ENCODE data around the gene PTOV1. TPM values are rescaled to one million over a fixed set of nuclear protein-coding genes. Genes with fewer than 3 reads are reported as not detected.

Gene PTOV1
- total RNA-seq, 3 donors from 2014 or later: 92.8 to 171 (median 107) TPM

- intact Hi-C loops (cut with DNase I, micrococcal nuclease): no loop called here
- TF ChIP-seq, protein P1, sequence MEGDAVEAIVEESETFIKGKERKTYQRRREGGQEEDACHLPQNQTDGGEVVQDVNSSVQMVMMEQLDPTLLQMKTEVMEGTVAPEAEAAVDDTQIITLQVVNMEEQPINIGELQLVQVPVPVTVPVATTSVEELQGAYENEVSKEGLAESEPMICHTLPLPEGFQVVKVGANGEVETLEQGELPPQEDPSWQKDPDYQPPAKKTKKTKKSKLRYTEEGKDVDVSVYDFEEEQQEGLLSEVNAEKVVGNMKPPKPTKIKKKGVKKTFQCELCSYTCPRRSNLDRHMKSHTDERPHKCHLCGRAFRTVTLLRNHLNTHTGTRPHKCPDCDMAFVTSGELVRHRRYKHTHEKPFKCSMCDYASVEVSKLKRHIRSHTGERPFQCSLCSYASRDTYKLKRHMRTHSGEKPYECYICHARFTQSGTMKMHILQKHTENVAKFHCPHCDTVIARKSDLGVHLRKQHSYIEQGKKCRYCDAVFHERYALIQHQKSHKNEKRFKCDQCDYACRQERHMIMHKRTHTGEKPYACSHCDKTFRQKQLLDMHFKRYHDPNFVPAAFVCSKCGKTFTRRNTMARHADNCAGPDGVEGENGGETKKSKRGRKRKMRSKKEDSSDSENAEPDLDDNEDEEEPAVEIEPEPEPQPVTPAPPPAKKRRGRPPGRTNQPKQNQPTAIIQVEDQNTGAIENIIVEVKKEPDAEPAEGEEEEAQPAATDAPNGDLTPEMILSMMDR (IDR thresholded peaks at IDR 0.05): no peak
- Histone ChIP-seq H3K9me3 (no peaks in the 10 kb centered on the region), H3K4me3 (no peak overlapping the region), H3K4me1 (ENCODE audit: low read depth) (peaks cover 4% of the 10 kb centered on the region), H3K36me3 (ENCODE audit: low read depth) (peaks cover 9% of the 10 kb centered on the region)
- DNase-seq: peak in 1 of 3 donors; percentile 5
- no peak for ATAC-seq
Observed at GRCh38 chr19:49860336-49861102, 9.6 kb downstream of the PTOV1 start.

DNA sequence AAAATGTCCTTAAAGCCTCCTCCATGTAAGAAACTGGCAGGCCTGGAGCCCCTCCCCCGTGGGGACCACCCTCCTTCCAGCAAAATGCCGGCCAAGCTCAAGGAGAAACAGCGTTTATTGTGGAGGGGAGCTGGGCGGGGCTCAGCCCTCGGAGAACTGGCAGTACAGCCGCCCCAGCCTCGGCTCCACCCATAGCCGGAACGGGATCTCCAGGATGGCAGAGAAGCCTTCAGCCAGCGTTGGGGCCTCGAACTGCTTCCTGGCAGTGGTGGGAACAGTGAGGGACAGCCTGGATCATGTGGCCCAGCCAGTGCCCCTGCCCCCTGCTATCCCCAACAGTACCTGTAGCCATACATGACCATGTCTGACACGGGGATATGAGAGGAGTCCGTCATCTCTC lies 10.1 kb downstream of the PTOV1 start:
- DNase-seq (peak; percentile 69 to 74 (median 72)), ATAC-seq (peak; percentile 57)
- H3K4me1 ChIP-seq (ENCODE audit: low read depth): peaks cover 10% of the 10 kb centered on the region
- no peaks in the 10 kb centered on the region for H3K9me3 ChIP-seq
- no peak overlapping the region for H3K4me3 ChIP-seq
- H3K36me3 ChIP-seq (ENCODE audit: low read depth): peaks cover 9% of the 10 kb centered on the region
- intact Hi-C loops (cut with DNase I, micrococcal nuclease): no loop called here
- TF ChIP-seq, protein P1 (IDR thresholded peaks at IDR 0.05): no peak

DNA sequence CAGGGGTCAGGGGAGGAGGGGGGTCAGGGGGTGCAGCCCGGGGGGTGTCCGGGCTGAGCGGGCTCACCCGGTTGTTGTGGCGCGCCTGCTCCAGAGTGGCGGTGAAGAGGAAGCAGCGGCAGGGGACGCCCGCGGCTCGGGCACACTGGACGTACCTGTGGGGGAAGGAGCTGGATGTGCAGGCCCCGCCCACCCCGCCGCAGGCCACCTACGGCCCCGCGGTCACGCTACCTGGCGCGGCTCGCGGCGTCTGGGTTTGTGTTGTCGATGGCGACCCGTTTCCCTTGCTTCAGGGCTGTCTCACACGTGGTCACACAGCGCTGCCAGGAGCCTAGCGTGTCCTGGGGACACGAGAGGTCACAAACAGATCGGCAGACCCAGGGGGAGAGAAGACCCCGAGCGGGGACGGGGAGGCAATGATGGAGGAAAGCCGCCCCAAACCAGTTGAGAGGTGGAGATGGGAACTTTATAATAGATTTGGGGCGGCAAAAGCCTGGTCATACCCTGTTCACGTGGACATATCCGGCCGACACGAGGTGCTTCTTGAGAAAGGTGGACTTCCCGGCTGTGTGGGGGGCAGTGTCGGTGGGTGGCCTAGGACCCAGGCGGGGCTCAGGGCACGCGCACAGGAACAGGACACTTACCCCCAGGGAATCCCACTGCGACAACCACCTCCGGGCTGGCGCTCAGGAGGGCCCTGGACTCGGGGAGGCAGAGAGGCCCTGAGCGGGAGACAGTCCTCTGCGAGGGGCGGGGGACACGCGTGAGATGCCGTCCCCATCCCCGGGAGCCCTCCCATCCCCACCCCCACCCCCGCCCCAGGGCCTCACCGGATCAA lies 10.8 kb downstream of the PTOV1 start:
- TF ChIP-seq, protein P1 (IDR thresholded peaks at IDR 0.05): no peak
- intact Hi-C loops (cut with DNase I, micrococcal nuclease): no loop called here

GRCh38 chr19:49862391-49863253 lies 11.7 kb downstream of the PTOV1 start:
- ATAC-seq: no peak
- intact Hi-C loops (cut with DNase I, micrococcal nuclease): no loop called here
- TF ChIP-seq, protein P1 (IDR thresholded peaks at IDR 0.05): no peak
- DNase-seq: peak in 2 of 3 donors; percentile 43 to 62
- no peaks in the 10 kb centered on the region for H3K9me3 ChIP-seq
- H3K4me1 ChIP-seq (ENCODE audit: low read depth): peaks cover 18% of the 10 kb centered on the region
- H3K4me3 ChIP-seq: no peak overlapping the region
- H3K36me3 ChIP-seq (ENCODE audit: low read depth): peaks cover 9% of the 10 kb centered on the region

More for the DNA sequence above, 10.8 kb downstream of the PTOV1 start:
- DNase-seq: peak in 1 of 3 donors; percentile 44
- no peak for ATAC-seq
- H3K4me1 ChIP-seq (ENCODE audit: low read depth): peaks cover 17% of the 10 kb centered on the region
- no peak overlapping the region for H3K4me3 ChIP-seq
- peaks cover 9% of the 10 kb centered on the region for H3K36me3 ChIP-seq (ENCODE audit: low read depth)
- H3K9me3 ChIP-seq: no peaks in the 10 kb centered on the region

- peaks cover 9% of the 10 kb centered on the region for H3K36me3 ChIP-seq (ENCODE audit: low read depth)
- peaks cover 20% of the 10 kb centered on the region for H3K4me1 ChIP-seq (ENCODE audit: low read depth)
- TF ChIP-seq, protein P1 (IDR thresholded peaks at IDR 0.05): no peak
- H3K4me3 ChIP-seq: no peak overlapping the region
- no peaks in the 10 kb centered on the region for H3K9me3 ChIP-seq
- no peak for ATAC-seq
- intact Hi-C loops (cut with DNase I, micrococcal nuclease): no loop called here
- peak in 1 of 3 donors; percentile 30 for DNase-seq
Observed at GRCh38 chr19:49863254-49863934, 12.4 kb downstream of the PTOV1 start.

Data from mucosa of descending colon (tissue), 3 donors.